Panc1 (cell line): ENCODE measurements around the gene ARL15. TPM values are rescaled to one million over a fixed set of nuclear protein-coding genes. Genes with fewer than 3 reads are reported as not detected.

Experiments used
- ATAC-seq: fragments of 200-7000 bp; cut with Tn5 transposase; 2 replicates; pipeline ENCODE4 v1.9.1; 2020; ENCODE audit warnings: mild to moderate bottlenecking, moderate library complexity
- BruUV-seq: library from RNA; stranded (reverse); fragments of 400-500 nt; replicated peaks from 2 replicates; lab custom pipeline; 2021; lab: Mats Ljungman, UMichigan
- CTCF ChIA-PET: fragments of 300-600 bp; sonication (Branson Sonifier 250); formaldehyde crosslinking; loops from one replicate; lab custom pipeline; 2022; ENCODE audit warnings: antibody characterized with exemption; lab: Charles Lee
- POLR2A ChIA-PET: fragments of 300-600 bp; sonication (Branson Sonifier 250); formaldehyde crosslinking; loops from one replicate; lab custom pipeline; 2022; ENCODE audit warnings: antibody characterized with exemption; lab: Charles Lee
- DNase-seq: peaks from one replicate; pipeline ENCODE4 v3.0.0-alpha.2; 2010; ENCODE audit warnings: low read depth, low spot score
- H3K27ac ChIP-seq: 2 replicates; pipeline ENCODE4 v1.5.1; 2011; ENCODE audit warnings: mild to moderate bottlenecking, low read length, inconsistent platforms
- H3K27me3 ChIP-seq: fragments of 200-500 bp; sonication (Bioruptor generic); 2 replicates; pipeline ENCODE4 v1.6.0; 2014; ENCODE audit warnings: low read length, inconsistent platforms; ENCODE audit not compliant: control insufficient read depth, insufficient read depth
- H3K36me3 ChIP-seq: fragments of 200-500 bp; sonication (Bioruptor generic); 2 replicates; pipeline ENCODE4 v1.5.1; 2014; ENCODE audit warnings: inconsistent platforms, mild to moderate bottlenecking, low read length, moderate library complexity; ENCODE audit not compliant: control insufficient read depth, insufficient read depth
- H3K4me1 ChIP-seq: 2 replicates; pipeline ENCODE4 v1.5.1; 2011; ENCODE audit warnings: inconsistent platforms, mild to moderate bottlenecking, low read length, moderate library complexity; ENCODE audit not compliant: control insufficient read depth, insufficient read depth
- H3K4me3 ChIP-seq, 2 experiments: 2 replicates each; pipeline ENCODE4 v1.5.1; 2011 to 2012; ENCODE audit warnings: low read depth in 2 of 2, low read length in 2 of 2, mild to moderate bottlenecking in 2 of 2, inconsistent platforms in 1 of 2, moderate library complexity in 1 of 2
- H3K9me3 ChIP-seq: fragments of 200-500 bp; sonication (Bioruptor generic); 2 replicates; pipeline ENCODE4 v1.5.1; 2014; ENCODE audit warnings: low read depth, mild to moderate bottlenecking, inconsistent platforms, low read length, moderate library complexity; ENCODE audit not compliant: control insufficient read depth, insufficient read depth
- CTCF ChIP-seq: fragments of 450-650 bp; IDR thresholded peaks from 2 replicates; pipeline ENCODE4 v1.5.1; 2017; ENCODE audit warnings: mild to moderate bottlenecking
- POLR2AphosphoS5 ChIP-seq: IDR thresholded peaks from 2 replicates; pipeline ENCODE4 v1.6.1; 2012; ENCODE audit warnings: mild to moderate bottlenecking, low read depth, low read length, moderate library complexity
- REST ChIP-seq, 2 experiments: IDR thresholded peaks; 2 replicates each; pipeline ENCODE4 v1.6.1; 2011 to 2012; ENCODE audit warnings: low read depth in 2 of 2, control low read depth in 1 of 2, low read length in 1 of 2, mild to moderate bottlenecking in 1 of 2, moderate library complexity in 1 of 2; ENCODE audit not compliant: insufficient read depth in 1 of 2
- SIN3A ChIP-seq: IDR thresholded peaks from 2 replicates; pipeline ENCODE4 v1.6.1; 2012; ENCODE audit warnings: low read depth, mild to moderate bottlenecking, low read length, moderate library complexity, borderline replicate concordance; ENCODE audit not compliant: insufficient read depth
- TCF7L2 ChIP-seq: IDR thresholded peaks from 2 replicates; pipeline ENCODE4 v1.6.1; 2011; ENCODE audit warnings: mild to moderate bottlenecking, low read depth, low read length, inconsistent platforms
- in situ Hi-C: cut with HindIII; loops from 2 replicates; pipeline ENCODE4 v1.10.0; 2016; ENCODE audit warnings: low sequenced_read_pairs, low pct_unique_long_range_greater_than_20kb
- intact Hi-C: fragments of 100-400 bp; cut with micrococcal nuclease; formaldehyde crosslinking; loops from one replicate; pipeline ENCODE4 v1.10.0; 2022; ENCODE audit not compliant: unreplicated experiment
- total RNA-seq: library from RNA; stranded (reverse); gene quantifications from one replicate; pipeline ENCODE4 v1.2.1, GENCODE V29; 2021; ENCODE audit not compliant: unreplicated experiment

Gene ARL15
- total RNA-seq, 1 experiment from 2014 or later: 16.5 TPM

GRCh38 chr5:53956632-53957031 lies 353.7 kb downstream of the ARL15 start:
- no TSS peak for BruUV-seq
- ATAC-seq (no peak), DNase-seq (no peak)
- intact Hi-C loops (no loop called here), in situ Hi-C loops (no loop called here)
- Histone ChIP-seq H3K4me3 (no peak overlapping the region), H3K9me3 (peaks cover 4% of the 10 kb centered on the region; the same call in 1 of the 2 replicates), H3K27ac (no peak overlapping the region), H3K27me3 (no peaks in the 10 kb centered on the region), H3K4me1 (no peaks in the 10 kb centered on the region), H3K36me3 (no peaks in the 10 kb centered on the region)
- ChIA-PET CTCF (no interaction called here), POLR2A (no interaction called here)
- no peak for TF ChIP-seq CTCF
- TF ChIP-seq REST (IDR thresholded peaks at IDR 0.05; ENCODE audit: insufficient read depth in 1 of 2, low read depth in 2 of 2, low read length in 1 of 2): no peak
- no peak for TF ChIP-seq TCF7L2
- no peak for TF ChIP-seq POLR2AphosphoS5
- TF ChIP-seq SIN3A: no peak

DNA sequence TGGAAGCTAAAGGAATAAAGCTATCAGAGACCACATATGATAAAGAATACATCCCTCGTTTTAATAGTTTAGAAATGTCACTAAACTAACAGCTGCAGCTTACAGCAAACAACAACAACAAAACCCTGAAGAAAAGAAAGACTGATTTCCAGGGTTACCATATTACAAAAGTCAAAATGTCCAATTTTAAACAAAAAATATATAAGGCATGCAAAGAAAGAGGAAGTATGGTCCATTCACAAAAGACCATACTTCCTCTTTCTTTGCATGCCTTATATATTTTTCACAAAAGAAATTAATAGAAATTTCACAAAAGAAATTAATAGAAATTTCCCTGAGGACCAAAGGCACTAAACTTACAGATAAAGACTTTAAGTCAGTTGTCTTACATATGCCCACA lies 354.2 kb downstream of the ARL15 start:
- Histone ChIP-seq H3K27ac (no peak overlapping the region), H3K27me3 (no peaks in the 10 kb centered on the region), H3K36me3 (no peaks in the 10 kb centered on the region), H3K9me3 (peaks cover 4% of the 10 kb centered on the region; the same call in 1 of the 2 replicates), H3K4me3 (no peak overlapping the region), H3K4me1 (no peaks in the 10 kb centered on the region)
- no peak for TF ChIP-seq TCF7L2
- no peak for ATAC-seq
- in situ Hi-C loops (no loop called here), intact Hi-C loops (no loop called here)
- ChIA-PET POLR2A (no interaction called here), CTCF (no interaction called here)
- no TSS peak for BruUV-seq
- DNase-seq: no peak

- BruUV-seq: no TSS peak
- CTCF ChIA-PET: no interaction called here
- TF ChIP-seq REST (IDR thresholded peaks at IDR 0.05; ENCODE audit: insufficient read depth in 1 of 2, low read depth in 2 of 2, low read length in 1 of 2) (no peak), TCF7L2 (no peak), POLR2AphosphoS5 (no peak), SIN3A (no peak), CTCF (no peak)
- ATAC-seq (no peak), DNase-seq (no peak)
- POLR2A ChIA-PET: no interaction called here
- Histone ChIP-seq H3K4me1 (no peaks in the 10 kb centered on the region), H3K9me3 (no peaks in the 10 kb centered on the region), H3K27ac (no peak overlapping the region), H3K4me3 (no peak overlapping the region), H3K36me3 (no peaks in the 10 kb centered on the region), H3K27me3 (no peaks in the 10 kb centered on the region)
- in situ Hi-C loops (no loop called here), intact Hi-C loops (no loop called here)
These were observed 359.8 kb downstream of the ARL15 start for GRCh38 chr5:53950621-53951020.
